ENCODE results near the gene BLVRA.

Gene BLVRA

GRCh38 chr7:43735403-43735801 is 23.1 kb upstream of the BLVRA start (continued):
- TF ChIP-seq POU6F1 (CRISPR knock-in tag; IDR thresholded peaks at IDR 0.05; ENCODE audit: borderline replicate concordance, low read depth) (no peak), ZNF70 (CRISPR knock-in tag; IDR thresholded peaks at IDR 0.05) (no peak), TCF4 (CRISPR knock-in tag; IDR thresholded peaks at IDR 0.05; ENCODE audit: borderline replicate concordance) (no peak), TOX (CRISPR knock-in tag; IDR thresholded peaks at IDR 0.05; ENCODE audit: borderline replicate concordance) (no peak)

- TF ChIP-seq PATZ1 (CRISPR knock-in tag; IDR thresholded peaks at IDR 0.05; ENCODE audit: borderline replicate concordance) (no peak), ZC3H10 (CRISPR knock-in tag; IDR thresholded peaks at IDR 0.05) (no peak), ZFP3 (CRISPR knock-in tag; IDR thresholded peaks at IDR 0.05) (no peak), SNAI2 (CRISPR knock-in tag; IDR thresholded peaks at IDR 0.05) (no peak), TSHZ2 (CRISPR knock-in tag; IDR thresholded peaks at IDR 0.05) (no peak), ZNF565 (CRISPR knock-in tag; conservative IDR thresholded peaks at IDR 0.05; ENCODE audit: low read depth) (no peak), ISL1 (CRISPR knock-in tag; IDR thresholded peaks at IDR 0.05) (no peak), CREB5 (CRISPR knock-in tag; IDR thresholded peaks at IDR 0.05; ENCODE audit: low read depth) (no peak), POU6F1 (CRISPR knock-in tag; IDR thresholded peaks at IDR 0.05; ENCODE audit: borderline replicate concordance, low read depth) (no peak)
- ATAC-seq = no peak
Measured at GRCh38 chr7:43735802-43736603, 22.5 kb upstream of the BLVRA start.

GRCh38 chr7:43737467-43738127 is 20.9 kb upstream of the BLVRA start:
- TF ChIP-seq ZC3H10 (CRISPR knock-in tag; IDR thresholded peaks at IDR 0.05) = no peak
- TF ChIP-seq ESRRG (CRISPR knock-in tag; IDR thresholded peaks at IDR 0.05) = no peak
- no peak for TF ChIP-seq CSDC2 (CRISPR knock-in tag; IDR thresholded peaks at IDR 0.05)
- no peak for TF ChIP-seq SNAI2 (CRISPR knock-in tag; IDR thresholded peaks at IDR 0.05)
- TF ChIP-seq RARB (CRISPR knock-in tag; IDR thresholded peaks at IDR 0.05) = no peak
- TF ChIP-seq ZFP3 (CRISPR knock-in tag; IDR thresholded peaks at IDR 0.05) = no peak
- TF ChIP-seq ZNF8 (CRISPR knock-in tag; IDR thresholded peaks at IDR 0.05) = no peak
- no peak for TF ChIP-seq PATZ1 (CRISPR knock-in tag; IDR thresholded peaks at IDR 0.05; ENCODE audit: borderline replicate concordance)
- no peak for TF ChIP-seq TSHZ2 (CRISPR knock-in tag; IDR thresholded peaks at IDR 0.05)
- TF ChIP-seq CREB5 (CRISPR knock-in tag; IDR thresholded peaks at IDR 0.05; ENCODE audit: low read depth) = no peak
- TF ChIP-seq ZNF70 (CRISPR knock-in tag; IDR thresholded peaks at IDR 0.05) = no peak
- TF ChIP-seq TOX (CRISPR knock-in tag; IDR thresholded peaks at IDR 0.05; ENCODE audit: borderline replicate concordance) = no peak
- no peak for TF ChIP-seq OSR1 (CRISPR knock-in tag; IDR thresholded peaks at IDR 0.05)
- ATAC-seq = no peak

Data from SK-N-SH treated with all-trans-retinoic acid at 6 μM for 48 hours (cell line).